ENCODE results near the gene CADPS2.

The CADPS2 gene

GRCh38 chr7:122884186-122884585 is 2.1 kb downstream of the CADPS2 start:
- H3K4me1 Mint-ChIP-seq (ENCODE audit: low read depth in 2 of 2) = no peaks in the 10 kb centered on the region
- no peaks in the 10 kb centered on the region for H3K36me3 Mint-ChIP-seq (ENCODE audit: insufficient read depth)
- ATAC-seq (replicated peaks) = no peak
- H3K27me3 Mint-ChIP-seq = peaks cover 10 to 23% of the 10 kb centered on the region in 2 donors
- peaks cover 0 to 4% of the 10 kb centered on the region in 2 donors for H3K9me3 Mint-ChIP-seq
- DNase-seq = no peak
- H3K27ac Mint-ChIP-seq = no peak overlapping the region
- H3K4me3 Mint-ChIP-seq = no peak overlapping the region

GRCh38 chr7:122883049-122883680 is 3.1 kb downstream of the CADPS2 start:
- peaks cover 0 to 4% of the 10 kb centered on the region in 2 donors for H3K9me3 Mint-ChIP-seq

GRCh38 chr7:122881324-122881723 is 4.9 kb downstream of the CADPS2 start:
- Mint-ChIP-seq H3K4me1 (ENCODE audit: low read depth in 2 of 2) (no peaks in the 10 kb centered on the region), H3K9me3 (peaks cover 0 to 4% of the 10 kb centered on the region in 2 donors), H3K4me3 (no peak overlapping the region), H3K27me3 (peaks cover 0 to 6% of the 10 kb centered on the region in 2 donors), H3K36me3 (ENCODE audit: insufficient read depth) (no peaks in the 10 kb centered on the region), H3K27ac (no peak overlapping the region)
- DNase-seq (no peak), ATAC-seq (replicated peaks) (no peak)

More at GRCh38 chr7:122883049-122883680, 3.1 kb downstream of the CADPS2 start:
- no peaks in the 10 kb centered on the region for H3K4me1 Mint-ChIP-seq (ENCODE audit: low read depth in 2 of 2)
- no peaks in the 10 kb centered on the region for H3K36me3 Mint-ChIP-seq (ENCODE audit: insufficient read depth)
- H3K4me3 Mint-ChIP-seq = no peak overlapping the region
- H3K27me3 Mint-ChIP-seq = peaks cover 10 to 23% of the 10 kb centered on the region in 2 donors
- no peak overlapping the region for H3K27ac Mint-ChIP-seq
- ATAC-seq (replicated peaks) (no peak), DNase-seq (no peak)

DNA sequence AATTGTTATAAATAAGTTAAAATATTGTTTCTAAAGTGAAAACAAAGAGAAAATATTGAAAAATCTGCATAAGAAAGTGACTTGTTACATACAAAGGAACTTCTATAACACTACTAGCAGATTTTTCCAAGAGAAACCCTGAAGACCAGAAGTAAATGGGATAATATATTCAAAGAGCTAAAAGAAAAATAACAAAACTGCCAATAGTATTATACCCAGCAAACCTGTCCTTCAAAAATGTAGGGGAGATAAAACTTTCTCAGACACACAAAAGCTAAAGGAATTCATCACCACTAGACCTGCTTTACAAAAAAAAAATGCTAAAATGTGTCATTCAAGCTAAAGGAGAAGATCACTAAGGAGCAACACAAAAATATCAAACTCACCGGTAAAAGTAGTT is 17.0 kb downstream of the CADPS2 start:
- Mint-ChIP-seq H3K9me3 (peaks cover 19 to 36% of the 10 kb centered on the region in 2 donors), H3K27me3 (no peaks in the 10 kb centered on the region), H3K4me3 (no peak overlapping the region), H3K36me3 (ENCODE audit: insufficient read depth) (no peaks in the 10 kb centered on the region), H3K27ac (no peak overlapping the region), H3K4me1 (ENCODE audit: low read depth in 2 of 2) (no peaks in the 10 kb centered on the region)
- no peak for DNase-seq
- ATAC-seq (replicated peaks) = no peak

- H3K4me1 Mint-ChIP-seq (ENCODE audit: low read depth in 2 of 2) = no peaks in the 10 kb centered on the region
- H3K9me3 Mint-ChIP-seq = peaks cover 19 to 36% of the 10 kb centered on the region in 2 donors
- ATAC-seq (replicated peaks) (no peak), DNase-seq (no peak)
- H3K36me3 Mint-ChIP-seq (ENCODE audit: insufficient read depth) = no peaks in the 10 kb centered on the region
- no peak overlapping the region for H3K4me3 Mint-ChIP-seq
- no peak overlapping the region for H3K27ac Mint-ChIP-seq
- H3K27me3 Mint-ChIP-seq = no peaks in the 10 kb centered on the region
Observed at GRCh38 chr7:122867471-122867980, 18.7 kb downstream of the CADPS2 start.

GRCh38 chr7:122864838-122865237 is 21.4 kb downstream of the CADPS2 start:
- H3K27me3 Mint-ChIP-seq = no peaks in the 10 kb centered on the region
- ATAC-seq (replicated peaks) (no peak), DNase-seq (no peak)
- H3K27ac Mint-ChIP-seq = no peak overlapping the region
- H3K4me1 Mint-ChIP-seq (ENCODE audit: low read depth in 2 of 2) = no peaks in the 10 kb centered on the region
- no peak overlapping the region for H3K4me3 Mint-ChIP-seq
- no peaks in the 10 kb centered on the region for H3K36me3 Mint-ChIP-seq (ENCODE audit: insufficient read depth)
- peaks cover 17 to 32% of the 10 kb centered on the region in 2 donors for H3K9me3 Mint-ChIP-seq

GRCh38 chr7:122864016-122864415 is 22.2 kb downstream of the CADPS2 start:
- Mint-ChIP-seq H3K4me1 (ENCODE audit: low read depth in 2 of 2) (no peaks in the 10 kb centered on the region), H3K4me3 (no peak overlapping the region), H3K36me3 (ENCODE audit: insufficient read depth) (no peaks in the 10 kb centered on the region), H3K27ac (no peak overlapping the region), H3K9me3 (peaks cover 17 to 24% of the 10 kb centered on the region in 2 donors), H3K27me3 (no peaks in the 10 kb centered on the region)
- no peak for ATAC-seq (replicated peaks)
- DNase-seq = no peak

DNA sequence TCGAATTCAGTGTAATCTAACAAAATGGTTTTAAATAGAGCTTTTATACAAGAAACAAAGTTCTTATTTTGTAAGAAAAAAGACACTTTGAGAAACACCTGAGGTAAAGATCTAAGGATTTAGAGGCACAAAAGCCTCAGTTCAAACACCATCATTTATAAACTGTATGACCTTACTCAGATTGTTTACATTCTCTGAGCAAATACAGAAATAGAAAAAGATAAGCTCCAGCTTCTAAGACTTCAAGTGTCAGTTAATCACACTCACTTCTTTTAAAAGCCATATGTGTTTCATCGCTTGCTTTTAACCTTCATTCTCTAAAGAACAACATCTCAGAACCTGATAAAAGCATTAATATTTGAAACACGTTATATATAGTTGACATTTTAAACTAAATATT is 27.9 kb downstream of the CADPS2 start:
- DNase-seq (no peak), ATAC-seq (replicated peaks) (no peak)
- H3K4me1 Mint-ChIP-seq (ENCODE audit: low read depth in 2 of 2) = no peaks in the 10 kb centered on the region
- peaks cover 7 to 8% of the 10 kb centered on the region in 2 donors for H3K9me3 Mint-ChIP-seq
- no peaks in the 10 kb centered on the region for H3K36me3 Mint-ChIP-seq (ENCODE audit: insufficient read depth)
- H3K27ac Mint-ChIP-seq = no peak overlapping the region
- no peak overlapping the region for H3K4me3 Mint-ChIP-seq
- H3K27me3 Mint-ChIP-seq = no peaks in the 10 kb centered on the region

DNA sequence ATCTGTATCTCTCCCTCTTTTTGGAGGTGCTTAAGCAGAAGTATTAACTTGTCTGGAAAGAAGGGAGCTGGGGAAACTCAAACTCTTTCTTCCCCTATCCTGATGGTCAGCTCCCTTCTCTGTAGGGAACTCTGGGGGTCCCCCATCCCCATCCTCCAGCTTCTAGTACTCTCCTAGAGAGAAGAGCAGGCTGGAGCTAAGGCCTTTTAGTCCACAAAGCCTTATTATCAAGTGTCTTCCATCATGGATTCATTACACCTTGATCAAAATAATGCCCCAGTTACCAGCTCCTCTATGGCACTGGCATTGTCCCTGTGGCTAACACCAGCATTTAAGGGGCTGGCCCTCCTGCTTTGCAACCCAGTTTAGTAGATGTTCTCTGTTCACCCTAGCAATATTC is 35.7 kb downstream of the CADPS2 start:
- Mint-ChIP-seq H3K27ac (no peak overlapping the region), H3K9me3 (peaks cover 5 to 22% of the 10 kb centered on the region in 2 donors), H3K4me1 (ENCODE audit: low read depth in 2 of 2) (no peaks in the 10 kb centered on the region), H3K4me3 (no peak overlapping the region), H3K27me3 (no peaks in the 10 kb centered on the region), H3K36me3 (ENCODE audit: insufficient read depth) (peaks cover 4% of the 10 kb centered on the region)
- DNase-seq (no peak), ATAC-seq (replicated peaks) (no peak)

GRCh38 chr7:122849957-122850328 is 36.3 kb downstream of the CADPS2 start:
- Mint-ChIP-seq H3K27ac (no peak overlapping the region), H3K4me1 (ENCODE audit: low read depth in 2 of 2) (no peaks in the 10 kb centered on the region), H3K9me3 (peaks cover 5 to 26% of the 10 kb centered on the region in 2 donors), H3K4me3 (no peak overlapping the region), H3K36me3 (ENCODE audit: insufficient read depth) (peaks cover 4% of the 10 kb centered on the region), H3K27me3 (no peaks in the 10 kb centered on the region)
- DNase-seq (no peak), ATAC-seq (replicated peaks) (no peak)

- no peak for ATAC-seq (replicated peaks)
Observed at GRCh38 chr7:122849322-122849956, 36.8 kb downstream of the CADPS2 start.

DNA sequence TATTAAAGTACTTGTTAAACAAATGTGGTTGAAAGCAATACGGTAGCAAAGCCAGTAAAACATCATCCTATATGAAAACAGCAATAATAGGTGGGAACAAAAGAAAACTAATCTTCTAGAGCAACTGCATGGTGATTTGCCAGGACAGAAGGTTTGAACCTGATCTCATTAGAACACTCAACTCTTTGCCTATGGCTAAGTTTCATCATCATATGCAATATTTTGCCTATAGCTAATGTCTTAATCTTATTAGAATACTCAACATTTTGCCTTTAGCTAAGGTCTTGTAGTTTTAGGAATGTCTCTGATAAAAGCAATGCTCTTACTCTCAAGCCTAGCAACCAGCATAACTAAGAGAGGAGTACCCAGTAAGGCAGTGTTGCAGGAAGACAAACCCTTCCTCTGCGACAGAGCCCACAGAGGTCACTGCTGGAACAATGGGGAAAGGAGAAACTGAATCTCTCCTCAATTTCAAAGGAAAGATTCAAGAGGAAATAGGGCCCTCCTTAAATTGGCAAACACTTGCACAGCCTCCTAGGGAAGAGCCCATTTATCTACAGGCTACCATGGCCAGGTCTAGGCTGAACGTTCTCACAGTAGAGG is 38.3 kb downstream of the CADPS2 start:
- H3K27me3 Mint-ChIP-seq = no peaks in the 10 kb centered on the region

More at GRCh38 chr7:122849322-122849956, 36.8 kb downstream of the CADPS2 start:
- Mint-ChIP-seq H3K4me3 (no peak overlapping the region), H3K9me3 (peaks cover 5 to 26% of the 10 kb centered on the region in 2 donors), H3K36me3 (ENCODE audit: insufficient read depth) (peaks cover 4% of the 10 kb centered on the region), H3K27me3 (no peaks in the 10 kb centered on the region), H3K4me1 (ENCODE audit: low read depth in 2 of 2) (no peaks in the 10 kb centered on the region), H3K27ac (no peak overlapping the region)
- DNase-seq = no peak

GRCh38 chr7:122846591-122846990 is 39.7 kb downstream of the CADPS2 start:
- no peak overlapping the region for H3K27ac Mint-ChIP-seq
- peaks cover 8 to 23% of the 10 kb centered on the region in 2 donors for H3K9me3 Mint-ChIP-seq
- H3K4me1 Mint-ChIP-seq (ENCODE audit: low read depth in 2 of 2) = no peaks in the 10 kb centered on the region
- peaks cover 4% of the 10 kb centered on the region for H3K36me3 Mint-ChIP-seq (ENCODE audit: insufficient read depth)
- no peak for DNase-seq
- no peaks in the 10 kb centered on the region for H3K27me3 Mint-ChIP-seq
- no peak overlapping the region for H3K4me3 Mint-ChIP-seq
- no peak for ATAC-seq (replicated peaks)

More for the DNA sequence above, 38.3 kb downstream of the CADPS2 start:
- no peak for DNase-seq
- ATAC-seq (replicated peaks) = no peak
- peaks cover 5 to 32% of the 10 kb centered on the region in 2 donors for H3K9me3 Mint-ChIP-seq
- H3K36me3 Mint-ChIP-seq (ENCODE audit: insufficient read depth) = peaks cover 4% of the 10 kb centered on the region
- no peaks in the 10 kb centered on the region for H3K4me1 Mint-ChIP-seq (ENCODE audit: low read depth in 2 of 2)
- H3K27ac Mint-ChIP-seq = no peak overlapping the region
- no peak overlapping the region for H3K4me3 Mint-ChIP-seq

DNA sequence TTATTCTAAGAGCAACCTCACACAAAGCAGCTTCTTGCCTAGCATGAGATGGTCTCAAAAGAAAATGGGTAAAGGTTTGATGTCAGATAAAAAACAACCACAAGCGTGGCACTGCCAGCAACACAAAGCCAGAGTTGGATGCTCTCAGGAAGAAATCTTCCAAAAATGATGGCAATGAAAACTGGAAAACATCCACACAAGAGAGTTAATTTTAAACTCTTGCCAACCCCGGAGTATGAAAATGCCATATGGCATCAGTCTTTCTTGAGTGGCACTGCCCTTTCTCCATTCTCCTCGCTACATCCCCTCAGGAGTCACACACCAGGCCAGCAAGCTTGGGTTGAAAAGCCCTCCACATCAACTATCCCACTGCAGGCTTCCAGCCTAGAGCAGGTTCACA is 41.0 kb downstream of the CADPS2 start:
- H3K4me1 Mint-ChIP-seq (ENCODE audit: low read depth in 2 of 2) = no peaks in the 10 kb centered on the region
- no peak overlapping the region for H3K27ac Mint-ChIP-seq
- peaks cover 4% of the 10 kb centered on the region for H3K36me3 Mint-ChIP-seq (ENCODE audit: insufficient read depth)
- no peaks in the 10 kb centered on the region for H3K27me3 Mint-ChIP-seq
- no peak overlapping the region for H3K4me3 Mint-ChIP-seq
- ATAC-seq (replicated peaks) (no peak), DNase-seq (no peak)
- peaks cover 7 to 23% of the 10 kb centered on the region in 2 donors for H3K9me3 Mint-ChIP-seq
